ENCODE data around the gene SCFD2. TPM values are rescaled to one million over a fixed set of nuclear protein-coding genes. Genes with fewer than 3 reads are reported as not detected.

The SCFD2 gene
- total RNA-seq, 1 experiment from 2014 or later = 19.2 TPM

DNA sequence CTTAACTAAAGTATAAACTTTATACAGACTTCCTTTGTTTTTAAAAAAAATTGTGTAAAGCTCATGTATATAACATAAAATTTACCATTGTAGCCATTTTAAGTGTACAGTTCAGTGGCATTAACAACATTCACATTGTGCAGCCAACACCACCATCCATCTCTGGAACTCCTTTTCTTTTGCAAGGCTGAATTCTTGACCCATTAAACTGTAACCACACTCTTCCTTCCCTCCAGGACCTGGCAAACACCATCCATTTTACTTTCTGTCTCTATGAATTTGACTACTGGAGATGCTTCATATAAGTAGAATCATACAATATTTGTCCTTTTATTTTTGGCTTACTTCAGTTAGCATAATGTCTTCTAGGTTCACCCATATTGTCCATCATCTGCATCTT is 399.1 kb downstream of the SCFD2 start:
- TF ChIP-seq, protein P1, sequence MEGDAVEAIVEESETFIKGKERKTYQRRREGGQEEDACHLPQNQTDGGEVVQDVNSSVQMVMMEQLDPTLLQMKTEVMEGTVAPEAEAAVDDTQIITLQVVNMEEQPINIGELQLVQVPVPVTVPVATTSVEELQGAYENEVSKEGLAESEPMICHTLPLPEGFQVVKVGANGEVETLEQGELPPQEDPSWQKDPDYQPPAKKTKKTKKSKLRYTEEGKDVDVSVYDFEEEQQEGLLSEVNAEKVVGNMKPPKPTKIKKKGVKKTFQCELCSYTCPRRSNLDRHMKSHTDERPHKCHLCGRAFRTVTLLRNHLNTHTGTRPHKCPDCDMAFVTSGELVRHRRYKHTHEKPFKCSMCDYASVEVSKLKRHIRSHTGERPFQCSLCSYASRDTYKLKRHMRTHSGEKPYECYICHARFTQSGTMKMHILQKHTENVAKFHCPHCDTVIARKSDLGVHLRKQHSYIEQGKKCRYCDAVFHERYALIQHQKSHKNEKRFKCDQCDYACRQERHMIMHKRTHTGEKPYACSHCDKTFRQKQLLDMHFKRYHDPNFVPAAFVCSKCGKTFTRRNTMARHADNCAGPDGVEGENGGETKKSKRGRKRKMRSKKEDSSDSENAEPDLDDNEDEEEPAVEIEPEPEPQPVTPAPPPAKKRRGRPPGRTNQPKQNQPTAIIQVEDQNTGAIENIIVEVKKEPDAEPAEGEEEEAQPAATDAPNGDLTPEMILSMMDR (IDR thresholded peaks at IDR 0.05; ENCODE audit: unreplicated experiment) = no peak
- no TSS peak for BruUV-seq (replicated peaks)

DNA sequence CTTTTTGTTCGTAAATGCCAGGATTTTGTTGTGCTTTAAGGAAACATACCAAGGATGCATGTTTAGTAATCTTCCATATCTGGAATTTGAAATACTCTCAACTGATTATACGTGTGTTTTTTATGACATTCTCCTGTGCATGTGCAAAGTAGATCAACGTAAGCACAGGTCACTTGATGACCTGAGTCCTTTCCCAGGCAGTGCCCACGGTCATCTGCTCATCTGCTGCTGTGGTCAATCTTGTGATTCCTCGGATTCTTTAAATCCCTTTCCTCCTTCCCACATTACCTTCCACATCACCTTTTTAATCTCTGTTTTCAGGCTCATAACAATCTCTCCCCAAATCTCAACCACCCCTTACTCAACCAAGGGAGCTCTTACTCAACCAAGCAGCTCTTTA is 399.7 kb downstream of the SCFD2 start:
- DNase-seq (ENCODE audit: unreplicated experiment) = no peak
- ChIA-PET POLR2A (interaction anchor here (0.6 kb wide), 1 partner anchor 558 kb away, joined by 4 read pairs; no protein-coding TSS in a partner anchor), CTCF (interaction anchor here (0.7 kb wide), 1 partner anchor 731 kb away, joined by 3 read pairs; no protein-coding TSS in a partner anchor)
- no TSS peak for BruUV-seq (replicated peaks)
- Mint-ChIP-seq H3K27me3 (ENCODE audit: insufficient read depth, unreplicated experiment) (no peaks in the 10 kb centered on the region), H3K4me1 (ENCODE audit: insufficient read depth, unreplicated experiment) (peaks cover 13% of the 10 kb centered on the region), H3K36me3 (ENCODE audit: insufficient read depth, unreplicated experiment) (no peaks in the 10 kb centered on the region), H3K9me3 (ENCODE audit: unreplicated experiment) (no peaks in the 10 kb centered on the region), H3K4me3 (ENCODE audit: unreplicated experiment) (no peak overlapping the region), H3K27ac (ENCODE audit: low read depth, unreplicated experiment) (no peak overlapping the region)
- TF ChIP-seq, protein P1 (IDR thresholded peaks at IDR 0.05; ENCODE audit: unreplicated experiment) = no peak
- intact Hi-C loops (cut with micrococcal nuclease) = no loop called here

More for the DNA sequence above, 399.1 kb downstream of the SCFD2 start:
- ChIA-PET CTCF (interaction anchor here (0.6 to 1.0 kb wide), 5 partner anchors 11 to 732 kb away, joined by 3 to 5 read pairs (median 3); no protein-coding TSS in a partner anchor), POLR2A (interaction anchor here (0.6 kb wide), 1 partner anchor 559 kb away, joined by 4 read pairs; no protein-coding TSS in a partner anchor)
- no peak overlapping the region for H3K4me3 Mint-ChIP-seq (ENCODE audit: unreplicated experiment)
- H3K4me1 Mint-ChIP-seq (ENCODE audit: insufficient read depth, unreplicated experiment) = peaks cover 13% of the 10 kb centered on the region
- H3K27me3 Mint-ChIP-seq (ENCODE audit: insufficient read depth, unreplicated experiment) = no peaks in the 10 kb centered on the region
- intact Hi-C loops (cut with micrococcal nuclease) = no loop called here
- DNase-seq (ENCODE audit: unreplicated experiment) = no peak
- no peaks in the 10 kb centered on the region for H3K36me3 Mint-ChIP-seq (ENCODE audit: insufficient read depth, unreplicated experiment)
- no peaks in the 10 kb centered on the region for H3K9me3 Mint-ChIP-seq (ENCODE audit: unreplicated experiment)
- H3K27ac Mint-ChIP-seq (ENCODE audit: low read depth, unreplicated experiment) = no peak overlapping the region

DNA sequence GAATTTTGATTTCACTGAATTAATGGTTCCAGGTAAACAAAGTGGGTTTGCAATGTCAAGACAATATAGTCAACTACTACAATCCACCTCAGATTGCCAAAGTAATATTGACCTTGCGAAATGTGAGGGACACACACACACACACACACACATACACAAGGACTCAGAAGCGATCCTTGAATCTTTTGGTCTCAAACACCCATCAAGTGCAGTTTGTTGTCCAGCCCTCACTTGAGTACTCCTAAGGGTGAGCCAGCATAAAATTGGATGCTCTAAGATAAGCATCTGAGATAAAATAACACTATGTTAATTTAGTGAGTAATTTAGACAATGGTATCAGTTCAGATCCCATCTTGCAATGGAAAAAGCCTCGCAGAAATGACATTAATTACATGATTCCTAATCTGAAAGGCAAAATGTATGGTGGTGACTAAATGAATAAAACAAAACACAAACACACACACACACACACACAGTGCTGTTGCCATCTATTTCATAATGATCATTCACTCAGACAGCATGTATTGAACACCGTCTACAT is 401.2 kb downstream of the SCFD2 start:
- CTCF ChIA-PET = interaction anchor here (1.4 kb wide), 1 partner anchor 377 kb away, joined by 4 read pairs; no protein-coding TSS in a partner anchor
- intact Hi-C loops (cut with micrococcal nuclease) = no loop called here
- TF ChIP-seq, protein P1 (IDR thresholded peaks at IDR 0.05; ENCODE audit: unreplicated experiment) = no peak
- Mint-ChIP-seq H3K27me3 (ENCODE audit: insufficient read depth, unreplicated experiment) (no peaks in the 10 kb centered on the region), H3K36me3 (ENCODE audit: insufficient read depth, unreplicated experiment) (no peaks in the 10 kb centered on the region), H3K27ac (ENCODE audit: low read depth, unreplicated experiment) (no peak overlapping the region), H3K4me1 (ENCODE audit: insufficient read depth, unreplicated experiment) (peaks cover 13% of the 10 kb centered on the region), H3K4me3 (ENCODE audit: unreplicated experiment) (no peak overlapping the region), H3K9me3 (ENCODE audit: unreplicated experiment) (no peaks in the 10 kb centered on the region)
- DNase-seq (ENCODE audit: unreplicated experiment) = no peak
- no TSS peak for BruUV-seq (replicated peaks)
- POLR2A ChIA-PET = no interaction called here

DNA sequence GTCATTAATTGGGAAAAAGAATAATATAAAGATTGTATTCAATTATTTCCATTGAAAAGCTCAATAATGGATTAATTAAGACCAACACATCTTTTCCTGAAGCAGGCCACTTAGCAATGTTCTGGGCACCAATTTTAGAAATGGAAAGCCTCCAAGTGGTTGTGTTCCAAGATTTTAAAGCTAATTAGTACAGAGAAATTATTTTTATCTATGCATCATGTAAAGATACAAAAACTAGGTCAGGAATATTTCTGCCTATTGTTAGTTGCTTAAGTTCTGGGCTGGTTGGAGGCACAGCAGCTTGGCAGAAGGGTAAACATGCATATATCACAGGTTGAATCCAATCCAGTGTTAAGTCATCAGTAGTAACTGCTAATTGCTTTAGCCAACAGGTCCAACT is 401.9 kb downstream of the SCFD2 start:
- Mint-ChIP-seq H3K27ac (ENCODE audit: low read depth, unreplicated experiment) (no peak overlapping the region), H3K27me3 (ENCODE audit: insufficient read depth, unreplicated experiment) (no peaks in the 10 kb centered on the region), H3K36me3 (ENCODE audit: insufficient read depth, unreplicated experiment) (no peaks in the 10 kb centered on the region), H3K4me1 (ENCODE audit: insufficient read depth, unreplicated experiment) (peaks cover 10% of the 10 kb centered on the region), H3K9me3 (ENCODE audit: unreplicated experiment) (no peaks in the 10 kb centered on the region), H3K4me3 (ENCODE audit: unreplicated experiment) (no peak overlapping the region)
- ChIA-PET CTCF (interaction anchor here (1.4 kb wide), 1 partner anchor 376 kb away, joined by 4 read pairs; no protein-coding TSS in a partner anchor), POLR2A (no interaction called here)
- TF ChIP-seq, protein P1 (IDR thresholded peaks at IDR 0.05; ENCODE audit: unreplicated experiment) = no peak
- intact Hi-C loops (cut with micrococcal nuclease) = no loop called here
- no TSS peak for BruUV-seq (replicated peaks)
- no peak for DNase-seq (ENCODE audit: unreplicated experiment)
